HuH-7.5 (cell line): ENCODE results near the gene CDRT15L2.
"Not testable (repeated sequence)": the region's sequence is repeated elsewhere in the genome, so short reads cannot be mapped to it uniquely, and the experiment has no call there.

Experiments used
- DNase-seq: peaks from one replicate; pipeline ENCODE4 v3.0.0; 2011; ENCODE audit warnings: low spot score

Gene CDRT15L2

DNA sequence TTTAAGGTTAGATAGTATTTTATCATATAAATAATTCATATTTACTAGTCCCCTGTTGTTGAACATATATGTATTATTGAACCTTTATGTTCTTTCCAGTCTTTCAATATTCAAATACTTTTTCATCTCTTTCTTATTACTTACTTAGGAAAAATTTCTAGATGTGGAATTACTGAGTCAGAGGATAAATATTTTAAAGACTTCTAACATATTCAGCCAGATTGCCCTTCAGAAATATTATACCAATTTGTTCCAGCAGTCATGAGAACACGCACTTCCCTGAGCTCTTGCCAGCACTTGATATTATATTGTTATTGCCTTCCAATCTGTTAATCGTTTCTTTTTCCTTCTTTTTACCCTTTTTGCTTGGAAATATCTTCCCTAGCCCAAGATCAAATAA is 4.5 kb upstream of the CDRT15L2 start:
- not testable (repeated sequence) for DNase-seq

- not testable (repeated sequence) for DNase-seq
These were observed 4.5 kb downstream of the CDRT15L2 start for GRCh38 chr17:20583891-20584577.

DNA sequence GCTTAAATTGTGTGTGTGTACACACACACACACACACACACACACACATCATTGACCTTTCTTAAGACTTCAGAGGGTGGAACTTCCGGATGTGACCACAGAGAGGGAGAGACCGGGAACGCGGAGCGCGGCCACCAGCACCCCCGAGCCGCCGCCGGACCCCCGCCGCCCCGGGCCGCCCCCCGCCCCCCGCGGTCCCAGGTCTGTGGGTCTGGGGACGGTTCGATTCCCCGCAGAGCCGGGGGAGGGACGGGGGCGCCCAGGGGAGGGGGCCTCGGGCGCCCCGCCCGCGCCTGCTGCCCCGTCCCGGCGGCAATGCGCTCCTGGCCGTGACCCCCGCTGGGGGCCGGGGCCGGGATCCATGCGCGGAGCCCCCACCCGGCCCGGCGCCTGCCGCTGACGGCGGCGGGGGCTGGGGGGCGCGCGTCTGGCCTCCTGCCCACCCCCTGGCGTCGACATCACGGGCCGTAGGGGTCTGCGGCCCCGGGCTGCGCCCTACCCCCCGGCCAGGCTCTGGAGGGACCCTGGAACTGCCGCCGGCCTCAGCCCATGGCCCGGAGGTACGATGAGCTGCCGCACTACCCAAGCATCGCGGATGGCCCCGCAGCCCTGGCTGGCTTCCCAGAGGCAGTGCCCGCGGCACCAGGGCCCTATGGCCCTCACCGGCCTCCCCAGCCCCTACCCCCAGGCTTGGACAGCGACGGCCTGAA is 9.4 kb downstream of the CDRT15L2 start:
- not testable (repeated sequence) for DNase-seq

DNA sequence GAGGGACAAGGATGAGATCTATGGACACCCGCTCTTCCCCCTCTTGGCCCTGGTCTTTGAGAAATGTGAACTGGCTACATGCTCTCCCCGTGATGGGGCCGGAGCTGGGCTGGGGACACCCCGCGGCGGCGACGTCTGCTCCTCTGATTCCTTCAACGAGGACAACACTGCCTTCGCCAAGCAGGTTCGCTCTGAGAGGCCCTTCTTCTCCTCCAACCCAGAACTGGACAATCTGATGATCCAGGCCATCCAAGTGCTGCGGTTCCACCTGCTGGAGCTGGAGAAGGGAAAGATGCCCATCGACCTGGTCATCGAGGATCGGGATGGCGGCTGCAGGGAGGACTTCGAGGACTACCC is 9.9 kb downstream of the CDRT15L2 start:
- DNase-seq, result not testable (repeated sequence)

- DNase-seq, result not testable (repeated sequence)
These were observed 11.5 kb downstream of the CDRT15L2 start for GRCh38 chr17:20591040-20591439.

DNA sequence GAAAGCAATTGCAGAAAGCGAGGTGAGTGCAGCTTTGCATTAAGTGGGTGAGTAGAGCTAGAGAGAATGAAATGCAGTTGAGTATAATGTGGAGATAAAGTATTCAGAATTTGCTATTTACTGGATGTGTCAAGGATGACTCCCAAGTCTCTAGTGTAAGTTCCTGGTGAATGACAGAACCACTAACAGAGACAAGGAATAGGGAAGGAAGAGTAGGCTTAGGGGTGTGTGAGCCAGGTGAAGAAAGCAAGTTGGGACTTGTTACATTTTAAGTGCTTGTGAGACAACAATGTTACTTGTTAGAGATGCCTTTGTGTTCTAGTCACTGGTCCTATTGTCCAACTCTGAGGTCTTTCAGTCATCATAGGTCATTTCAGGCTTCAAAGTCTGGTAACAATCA is 26.0 kb downstream of the CDRT15L2 start:
- not testable (repeated sequence) for DNase-seq

- DNase-seq, result not testable (repeated sequence)
These were observed 30.0 kb downstream of the CDRT15L2 start for GRCh38 chr17:20609490-20609889.

DNA sequence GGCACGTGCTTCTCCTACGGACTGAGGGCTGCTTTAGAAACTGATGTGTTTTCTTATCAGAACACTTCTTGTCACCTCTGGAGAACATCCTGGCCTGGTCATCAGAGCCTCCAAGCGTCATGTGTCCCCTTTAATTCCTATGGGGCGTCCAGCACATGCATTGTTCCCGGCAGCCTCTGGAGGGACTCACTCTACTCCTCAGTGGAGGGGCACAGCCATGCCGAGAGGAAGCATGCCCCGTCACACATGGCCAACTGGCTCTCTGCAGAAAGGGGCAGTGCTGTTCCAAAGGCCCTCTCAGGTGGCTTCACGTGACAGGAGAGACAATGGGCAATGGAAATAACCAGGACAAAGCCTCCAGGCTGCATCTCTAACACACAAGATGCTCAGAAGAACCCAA is 31.8 kb downstream of the CDRT15L2 start:
- DNase-seq, result no peak

DNA sequence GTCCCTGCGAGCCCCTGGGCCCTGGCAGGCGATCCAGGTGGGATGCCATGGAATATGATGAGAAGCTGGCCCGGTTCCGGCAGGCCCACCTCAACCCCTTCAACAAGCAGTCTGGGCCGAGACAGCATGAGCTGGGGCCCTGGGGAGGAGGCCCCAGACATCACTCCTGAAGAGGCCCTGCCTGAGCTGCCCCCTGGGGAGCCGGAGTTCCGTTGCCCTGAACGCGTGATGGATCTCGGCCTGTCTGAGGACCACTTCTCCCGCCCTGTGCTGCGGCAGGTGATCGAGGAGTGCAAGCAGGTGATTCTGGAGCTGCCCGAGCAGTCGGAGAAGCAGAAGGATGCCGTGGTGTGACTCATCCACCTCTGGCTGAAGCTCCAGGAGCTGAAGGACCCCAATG is 33.1 kb downstream of the CDRT15L2 start:
- no peak for DNase-seq

DNA sequence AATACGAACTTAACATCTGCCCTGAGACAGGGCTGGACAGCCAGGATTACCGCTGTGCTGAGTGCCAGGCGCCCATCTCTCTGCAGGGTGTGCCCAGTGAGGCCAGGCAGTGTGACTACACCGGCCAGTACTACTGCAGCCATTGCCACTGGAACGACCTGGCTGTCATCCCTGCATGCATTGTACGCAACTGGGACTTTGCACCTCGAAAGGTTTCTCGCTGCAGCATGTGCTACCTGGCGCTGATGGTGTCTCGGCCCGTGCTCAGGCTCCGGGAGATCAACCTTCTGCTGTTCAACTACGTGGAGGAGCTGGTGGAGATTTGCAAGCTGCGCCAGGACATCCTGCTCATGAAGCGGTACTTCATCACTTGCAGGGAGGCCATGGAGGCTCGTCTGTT is 33.7 kb downstream of the CDRT15L2 start:
- no peak for DNase-seq

DNA sequence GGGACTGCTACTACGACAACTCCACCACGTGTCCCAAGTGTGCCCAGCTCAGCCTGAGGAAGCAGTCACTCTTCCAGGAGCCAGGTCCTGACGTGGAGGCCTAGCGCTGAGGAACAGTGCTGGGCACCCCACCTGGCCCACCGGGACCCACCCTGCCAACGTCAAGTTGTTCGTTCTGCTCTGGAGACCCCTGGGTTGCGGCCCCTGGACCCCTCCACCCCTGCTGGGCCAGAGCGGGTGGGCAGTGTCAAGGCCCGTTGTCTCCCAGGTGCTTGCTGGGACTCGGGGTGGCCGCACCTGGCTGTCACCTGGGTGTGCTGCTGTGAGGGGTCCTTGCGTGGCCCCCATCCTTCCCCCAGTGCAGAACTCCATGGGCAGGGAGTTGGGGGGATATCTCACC is 34.4 kb downstream of the CDRT15L2 start:
- no peak for DNase-seq

- not testable (repeated sequence) for DNase-seq
These were observed 35.9 kb downstream of the CDRT15L2 start for GRCh38 chr17:20615461-20615860.
